ENCODE results near the gene CPED1. TPM values are rescaled to one million over a fixed set of nuclear protein-coding genes. Genes with fewer than 3 reads are reported as not detected.
A peak's percentile ranks its signal among the peaks of the same experiment; 100 is the strongest.
"Not testable (repeated sequence)": the region's sequence is repeated elsewhere in the genome, so short reads cannot be mapped to it uniquely, and the experiment has no call there.

The CPED1 gene
- total RNA-seq, 1 donor from 2014 or later = 14.6 TPM

DNA sequence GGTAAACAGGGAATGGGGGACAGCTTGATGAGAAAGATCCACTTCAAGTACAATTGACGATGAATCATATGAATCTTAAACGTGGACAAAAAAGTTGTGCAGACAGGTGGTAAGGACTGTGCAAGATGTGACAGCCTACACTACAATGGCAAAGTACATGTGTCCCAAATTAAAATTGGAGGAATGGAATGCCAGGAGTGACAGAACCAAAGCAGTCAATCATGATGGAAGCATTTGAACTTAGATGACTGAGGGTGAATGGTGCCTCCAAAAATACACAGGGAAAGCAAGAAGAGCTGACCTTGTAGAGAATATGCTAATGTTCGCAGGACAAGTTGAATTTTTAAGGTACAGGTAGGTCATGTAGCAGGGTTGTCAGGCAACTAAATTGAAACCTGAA is 189.9 kb downstream of the CPED1 start:
- peaks cover 0 to 3% (median 0%) of the 10 kb centered on the region in 3 donors for H3K36me3 ChIP-seq (ENCODE audit: control insufficient read depth in 3 of 3, insufficient read depth in 3 of 3, low read length in 3 of 3)
- peak overlapping the region in 1 of 3 donors; percentile 15 for H3K4me3 ChIP-seq (ENCODE audit: low read length in 3 of 3)
- H3K9ac ChIP-seq (ENCODE audit: low read depth in 1 of 3, low read length in 3 of 3) = no peak overlapping the region
- H3K27me3 ChIP-seq (ENCODE audit: control insufficient read depth in 3 of 3, insufficient read depth in 3 of 3, low read length in 3 of 3) = no peaks in the 10 kb centered on the region
- H3K9me3 ChIP-seq (ENCODE audit: control insufficient read depth in 3 of 3, low read length in 3 of 3) = no peaks in the 10 kb centered on the region
- H3K27ac ChIP-seq (ENCODE audit: low read depth, low read length) = peak overlapping the region; percentile 25
- H3K4me1 ChIP-seq (ENCODE audit: control insufficient read depth in 3 of 3, insufficient read depth in 3 of 3, low read length in 3 of 3) = peaks cover 4 to 14% (median 10%) of the 10 kb centered on the region in 3 donors

DNA sequence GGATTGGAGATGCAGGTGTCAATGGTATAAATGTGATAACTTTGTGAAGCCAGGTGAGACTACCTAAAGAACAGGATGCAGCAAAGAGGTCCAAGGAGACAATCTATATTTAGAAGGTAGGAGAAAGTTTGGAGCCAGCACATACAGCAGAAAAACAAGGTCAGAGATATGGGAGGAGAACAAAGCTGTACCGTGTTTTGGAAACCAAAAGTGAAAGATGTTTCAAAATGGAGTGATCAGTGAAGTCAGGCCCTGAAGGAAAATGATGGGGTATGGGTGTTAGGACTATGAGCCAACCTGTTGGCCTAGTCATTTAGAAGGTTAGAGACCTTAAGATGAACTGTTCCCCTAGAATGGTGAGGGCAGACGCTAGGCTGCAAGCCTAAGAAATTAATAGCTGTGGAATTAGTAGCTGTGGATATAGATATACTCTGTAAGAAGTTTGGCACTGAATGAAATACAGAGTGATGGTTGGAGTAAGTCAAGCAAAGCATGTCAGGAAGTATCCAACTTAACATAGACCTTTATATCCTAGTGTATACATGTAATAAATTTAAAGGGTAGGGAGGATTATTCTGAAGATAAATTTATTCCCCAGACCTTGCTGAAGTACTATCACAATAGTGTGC is 190.5 kb downstream of the CPED1 start:
- no peaks in the 10 kb centered on the region for H3K9me3 ChIP-seq (ENCODE audit: control insufficient read depth in 3 of 3, low read length in 3 of 3)
- peaks cover 4 to 14% (median 10%) of the 10 kb centered on the region in 3 donors for H3K4me1 ChIP-seq (ENCODE audit: control insufficient read depth in 3 of 3, insufficient read depth in 3 of 3, low read length in 3 of 3)
- H3K4me3 ChIP-seq (ENCODE audit: low read length in 3 of 3) = peak overlapping the region in 1 of 3 donors; percentile 15
- H3K27me3 ChIP-seq (ENCODE audit: control insufficient read depth in 3 of 3, insufficient read depth in 3 of 3, low read length in 3 of 3) = no peaks in the 10 kb centered on the region
- peaks cover 0 to 3% (median 0%) of the 10 kb centered on the region in 3 donors for H3K36me3 ChIP-seq (ENCODE audit: control insufficient read depth in 3 of 3, insufficient read depth in 3 of 3, low read length in 3 of 3)
- H3K27ac ChIP-seq (ENCODE audit: low read depth, low read length) = peak overlapping the region; percentile 25
- H3K9ac ChIP-seq (ENCODE audit: low read depth in 1 of 3, low read length in 3 of 3) = no peak overlapping the region

DNA sequence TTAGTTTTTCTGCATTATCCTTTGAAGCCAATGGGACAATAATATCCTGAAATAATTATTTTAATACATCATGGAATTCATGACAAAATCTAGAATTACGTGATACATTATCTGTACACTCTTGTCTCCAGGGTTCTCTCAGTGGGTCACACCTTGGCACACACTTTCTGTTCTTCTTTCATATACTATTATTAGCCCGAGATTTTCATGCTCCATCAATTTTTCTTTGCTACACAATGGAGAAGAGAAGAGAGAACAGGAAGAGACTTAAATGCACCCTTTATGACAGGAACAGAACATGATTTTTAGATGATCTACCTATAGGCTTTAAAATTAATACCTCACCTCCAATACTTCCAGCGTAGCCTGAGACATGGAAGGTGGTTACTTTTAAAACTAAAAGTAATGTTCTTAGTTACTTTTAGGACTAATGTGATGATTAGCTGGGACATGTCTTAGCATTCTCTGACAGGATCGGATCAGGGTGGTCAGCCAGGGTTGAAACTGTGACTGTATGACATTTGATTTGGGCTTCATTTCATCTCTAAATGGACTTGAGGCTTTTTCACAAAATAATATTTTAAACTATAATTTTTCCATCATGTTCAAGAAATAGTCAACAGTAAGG is 192.0 kb downstream of the CPED1 start:
- H3K4me3 ChIP-seq (ENCODE audit: low read length in 3 of 3) = no peak overlapping the region
- H3K9ac ChIP-seq (ENCODE audit: low read depth in 1 of 3, low read length in 3 of 3) = no peak overlapping the region
- no peaks in the 10 kb centered on the region for H3K27me3 ChIP-seq (ENCODE audit: control insufficient read depth in 3 of 3, insufficient read depth in 3 of 3, low read length in 3 of 3)
- no peak overlapping the region for H3K27ac ChIP-seq (ENCODE audit: low read depth, low read length)
- H3K36me3 ChIP-seq (ENCODE audit: control insufficient read depth in 3 of 3, insufficient read depth in 3 of 3, low read length in 3 of 3) = peaks cover 0 to 3% (median 0%) of the 10 kb centered on the region in 3 donors
- H3K4me1 ChIP-seq (ENCODE audit: control insufficient read depth in 3 of 3, insufficient read depth in 3 of 3, low read length in 3 of 3) = peaks cover 4 to 14% (median 10%) of the 10 kb centered on the region in 3 donors
- H3K9me3 ChIP-seq (ENCODE audit: control insufficient read depth in 3 of 3, low read length in 3 of 3) = no peaks in the 10 kb centered on the region

DNA sequence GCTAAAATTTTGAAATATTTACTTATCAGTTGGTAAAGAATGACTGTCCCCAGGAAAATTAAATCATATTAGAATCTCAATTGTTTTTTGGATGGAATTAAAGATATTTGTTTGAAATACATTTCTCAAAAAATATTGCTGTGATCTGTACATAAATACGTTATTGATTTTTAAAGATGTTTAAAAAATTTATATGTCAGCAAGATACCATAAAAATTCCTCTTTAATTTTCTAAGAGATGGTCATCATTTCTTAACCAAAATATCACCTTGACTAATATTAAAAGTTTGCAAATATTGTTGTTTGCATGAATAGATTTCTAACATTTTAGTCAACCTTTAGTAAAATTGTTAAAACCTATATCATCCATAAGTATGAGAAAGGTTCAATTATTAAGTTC is 192.8 kb downstream of the CPED1 start:
- Histone ChIP-seq H3K36me3 (ENCODE audit: control insufficient read depth in 3 of 3, insufficient read depth in 3 of 3, low read length in 3 of 3) (peaks cover 0 to 3% (median 0%) of the 10 kb centered on the region in 3 donors), H3K4me1 (ENCODE audit: control insufficient read depth in 3 of 3, insufficient read depth in 3 of 3, low read length in 3 of 3) (peaks cover 4 to 14% (median 10%) of the 10 kb centered on the region in 3 donors), H3K9ac (ENCODE audit: low read depth in 1 of 3, low read length in 3 of 3) (no peak overlapping the region), H3K9me3 (ENCODE audit: control insufficient read depth in 3 of 3, low read length in 3 of 3) (no peaks in the 10 kb centered on the region), H3K27ac (ENCODE audit: low read depth, low read length) (no peak overlapping the region), H3K4me3 (ENCODE audit: low read length in 3 of 3) (no peak overlapping the region), H3K27me3 (ENCODE audit: control insufficient read depth in 3 of 3, insufficient read depth in 3 of 3, low read length in 3 of 3) (no peaks in the 10 kb centered on the region)

DNA sequence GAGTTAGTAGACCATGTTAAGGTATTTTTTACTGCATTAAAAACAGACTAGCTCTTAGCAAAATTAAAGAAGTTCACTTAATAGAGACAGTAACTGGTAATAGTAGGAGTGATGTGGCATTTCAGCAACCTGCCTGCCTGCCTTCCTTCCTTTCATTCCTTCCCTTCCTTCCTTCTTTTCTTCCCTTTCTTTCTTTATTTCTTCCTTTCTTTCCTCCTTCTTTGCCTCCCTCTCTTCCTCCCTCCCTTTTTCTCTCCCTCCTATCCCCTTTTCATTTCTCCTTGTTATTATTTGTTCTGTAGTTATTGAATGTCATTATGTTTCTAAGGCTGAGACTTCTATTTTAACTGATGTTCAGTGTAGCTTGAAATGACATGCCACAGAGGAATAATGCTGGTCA is 193.8 kb downstream of the CPED1 start:
- H3K9me3 ChIP-seq (ENCODE audit: control insufficient read depth in 3 of 3, low read length in 3 of 3) = no peaks in the 10 kb centered on the region

DNA sequence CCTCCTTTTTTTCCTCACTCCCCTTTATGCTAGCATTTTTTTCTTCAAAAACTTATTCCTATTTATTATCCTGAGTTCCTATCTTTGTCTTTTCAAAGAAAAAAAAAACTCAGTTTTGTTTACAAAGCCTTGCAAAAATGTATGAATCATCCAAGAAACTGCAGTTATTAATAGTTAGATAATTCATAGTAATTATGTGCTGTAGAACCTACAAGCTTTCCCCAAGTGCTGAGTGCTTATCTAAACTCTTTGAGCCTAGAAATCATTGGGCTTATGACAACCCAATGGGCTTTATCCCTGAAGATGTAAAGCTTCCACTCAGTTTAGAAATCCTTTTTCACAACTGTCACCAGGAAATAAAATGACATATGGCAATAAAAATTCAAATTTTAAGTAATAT is 194.4 kb downstream of the CPED1 start:
- Histone ChIP-seq H3K9me3 (ENCODE audit: control insufficient read depth in 3 of 3, low read length in 3 of 3) (no peaks in the 10 kb centered on the region), H3K9ac (ENCODE audit: low read depth in 1 of 3, low read length in 3 of 3) (no peak overlapping the region), H3K4me1 (ENCODE audit: control insufficient read depth in 3 of 3, insufficient read depth in 3 of 3, low read length in 3 of 3) (peaks cover 4 to 14% (median 8%) of the 10 kb centered on the region in 3 donors), H3K27ac (ENCODE audit: low read depth, low read length) (no peak overlapping the region), H3K4me3 (ENCODE audit: low read length in 3 of 3) (no peak overlapping the region), H3K27me3 (ENCODE audit: control insufficient read depth in 3 of 3, insufficient read depth in 3 of 3, low read length in 3 of 3) (no peaks in the 10 kb centered on the region), H3K36me3 (ENCODE audit: control insufficient read depth in 3 of 3, insufficient read depth in 3 of 3, low read length in 3 of 3) (no peaks in the 10 kb centered on the region)

More for the DNA sequence above, 193.8 kb downstream of the CPED1 start:
- Histone ChIP-seq H3K36me3 (ENCODE audit: control insufficient read depth in 3 of 3, insufficient read depth in 3 of 3, low read length in 3 of 3) (no peaks in the 10 kb centered on the region), H3K9ac (ENCODE audit: low read depth in 1 of 3, low read length in 3 of 3) (no peak overlapping the region), H3K4me1 (ENCODE audit: control insufficient read depth in 3 of 3, insufficient read depth in 3 of 3, low read length in 3 of 3) (peaks cover 4 to 14% (median 10%) of the 10 kb centered on the region in 3 donors), H3K27ac (ENCODE audit: low read depth, low read length) (no peak overlapping the region), H3K27me3 (ENCODE audit: control insufficient read depth in 3 of 3, insufficient read depth in 3 of 3, low read length in 3 of 3) (no peaks in the 10 kb centered on the region), H3K4me3 (ENCODE audit: low read length in 3 of 3) (no peak overlapping the region)

DNA sequence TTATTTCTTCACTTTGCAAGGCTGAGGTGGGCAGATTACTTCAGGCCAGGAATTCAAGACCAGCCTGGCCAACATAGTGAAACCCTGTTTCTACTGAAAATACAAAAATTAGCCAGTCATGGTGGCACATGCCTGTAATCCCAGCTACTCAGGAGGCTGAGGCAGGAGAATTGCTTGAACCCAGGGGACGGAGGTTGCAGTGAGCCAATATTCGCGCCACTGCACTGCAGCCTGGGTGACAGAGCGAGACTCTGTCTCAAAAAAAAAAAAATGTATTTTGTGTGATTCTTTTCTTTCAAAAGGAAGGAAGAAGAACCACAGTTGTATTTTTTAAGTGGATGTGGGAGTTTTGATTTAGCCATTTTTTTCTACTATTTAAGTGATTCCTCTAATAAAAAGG is 195.4 kb downstream of the CPED1 start:
- H3K27ac ChIP-seq (ENCODE audit: low read depth, low read length); H3K36me3 ChIP-seq (ENCODE audit: control insufficient read depth in 3 of 3, insufficient read depth in 3 of 3, low read length in 3 of 3); H3K9ac ChIP-seq (ENCODE audit: low read depth in 1 of 3, low read length in 3 of 3); H3K27me3 ChIP-seq (ENCODE audit: control insufficient read depth in 3 of 3, insufficient read depth in 3 of 3, low read length in 3 of 3); H3K9me3 ChIP-seq (ENCODE audit: control insufficient read depth in 3 of 3, low read length in 3 of 3); H3K4me1 ChIP-seq (ENCODE audit: control insufficient read depth in 3 of 3, insufficient read depth in 3 of 3, low read length in 3 of 3); H3K4me3 ChIP-seq (ENCODE audit: low read length in 3 of 3): not testable (repeated sequence)

DNA sequence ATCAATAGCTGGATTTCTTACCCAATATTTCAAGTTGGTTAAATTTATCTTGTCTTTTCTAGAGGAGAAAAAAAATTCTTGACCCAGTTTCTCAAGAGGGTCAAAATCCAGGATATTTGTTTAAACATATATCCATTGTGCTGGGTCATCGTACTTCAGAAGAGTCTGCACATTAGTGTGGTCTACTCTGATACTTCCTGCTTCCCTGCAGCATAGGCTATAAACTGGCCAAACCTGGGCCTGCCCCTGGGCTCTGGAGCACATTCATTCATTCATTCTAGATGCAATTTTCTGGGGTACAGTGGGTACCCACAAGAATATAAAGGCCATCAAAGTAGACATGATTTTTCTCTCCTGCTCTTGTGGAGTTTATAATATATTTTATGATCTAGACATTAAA is 198.2 kb downstream of the CPED1 start:
- Histone ChIP-seq H3K9ac (ENCODE audit: low read depth in 1 of 3, low read length in 3 of 3) (no peak overlapping the region), H3K4me1 (ENCODE audit: control insufficient read depth in 3 of 3, insufficient read depth in 3 of 3, low read length in 3 of 3) (no peaks in the 10 kb centered on the region), H3K27me3 (ENCODE audit: control insufficient read depth in 3 of 3, insufficient read depth in 3 of 3, low read length in 3 of 3) (no peaks in the 10 kb centered on the region), H3K9me3 (ENCODE audit: control insufficient read depth in 3 of 3, low read length in 3 of 3) (no peaks in the 10 kb centered on the region), H3K4me3 (ENCODE audit: low read length in 3 of 3) (no peak overlapping the region), H3K36me3 (ENCODE audit: control insufficient read depth in 3 of 3, insufficient read depth in 3 of 3, low read length in 3 of 3) (no peaks in the 10 kb centered on the region), H3K27ac (ENCODE audit: low read depth, low read length) (no peak overlapping the region)

DNA sequence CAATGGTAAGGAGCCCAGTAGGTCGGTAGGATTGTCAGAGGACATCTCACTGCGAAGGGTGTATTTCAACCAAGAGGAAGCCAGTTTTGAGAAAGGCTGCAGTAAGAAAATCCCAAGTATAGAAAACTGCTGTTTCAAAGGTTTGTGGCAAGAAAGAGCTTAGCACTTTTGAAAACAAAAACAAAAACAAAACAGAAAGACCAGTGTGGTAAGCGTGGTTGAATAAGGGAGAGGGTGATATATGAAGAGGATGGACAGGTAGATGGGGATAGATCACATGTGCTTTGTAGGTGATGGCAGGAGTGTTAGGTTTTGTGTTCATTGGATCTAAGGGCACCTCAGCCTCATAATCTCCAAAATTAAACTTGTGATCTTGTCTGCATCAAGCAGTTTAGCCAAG is 198.7 kb downstream of the CPED1 start:
- Histone ChIP-seq H3K27me3 (ENCODE audit: control insufficient read depth in 3 of 3, insufficient read depth in 3 of 3, low read length in 3 of 3) (no peaks in the 10 kb centered on the region), H3K4me1 (ENCODE audit: control insufficient read depth in 3 of 3, insufficient read depth in 3 of 3, low read length in 3 of 3) (peaks cover 0 to 3% (median 0%) of the 10 kb centered on the region in 3 donors), H3K9me3 (ENCODE audit: control insufficient read depth in 3 of 3, low read length in 3 of 3) (no peaks in the 10 kb centered on the region), H3K36me3 (ENCODE audit: control insufficient read depth in 3 of 3, insufficient read depth in 3 of 3, low read length in 3 of 3) (no peaks in the 10 kb centered on the region), H3K9ac (ENCODE audit: low read depth in 1 of 3, low read length in 3 of 3) (no peak overlapping the region), H3K27ac (ENCODE audit: low read depth, low read length) (no peak overlapping the region), H3K4me3 (ENCODE audit: low read length in 3 of 3) (no peak overlapping the region)

DNA sequence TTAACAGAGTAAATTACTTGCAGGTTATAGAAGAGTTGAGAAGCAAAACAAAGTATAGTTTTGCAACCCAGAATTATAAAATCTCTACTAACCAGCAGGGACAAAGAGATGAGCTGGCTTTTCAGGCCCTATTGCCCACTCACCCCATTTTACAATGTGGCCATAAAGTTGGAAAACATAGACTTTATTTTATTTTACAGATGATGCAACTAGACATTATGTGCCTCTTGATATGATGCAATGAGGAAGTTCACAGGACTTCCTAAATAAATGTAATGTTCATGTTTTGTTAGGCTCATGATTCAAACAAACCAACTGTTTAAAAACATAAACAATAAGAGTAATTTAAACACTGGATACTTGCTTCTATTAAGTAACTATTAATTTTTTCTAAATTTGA is 199.2 kb downstream of the CPED1 start:
- peaks cover 0 to 5% (median 0%) of the 10 kb centered on the region in 3 donors for H3K4me1 ChIP-seq (ENCODE audit: control insufficient read depth in 3 of 3, insufficient read depth in 3 of 3, low read length in 3 of 3)

More for the DNA sequence above, 199.2 kb downstream of the CPED1 start:
- Histone ChIP-seq H3K27me3 (ENCODE audit: control insufficient read depth in 3 of 3, insufficient read depth in 3 of 3, low read length in 3 of 3) (no peaks in the 10 kb centered on the region), H3K9ac (ENCODE audit: low read depth in 1 of 3, low read length in 3 of 3) (no peak overlapping the region), H3K4me3 (ENCODE audit: low read length in 3 of 3) (no peak overlapping the region), H3K27ac (ENCODE audit: low read depth, low read length) (no peak overlapping the region), H3K36me3 (ENCODE audit: control insufficient read depth in 3 of 3, insufficient read depth in 3 of 3, low read length in 3 of 3) (no peaks in the 10 kb centered on the region), H3K9me3 (ENCODE audit: control insufficient read depth in 3 of 3, low read length in 3 of 3) (no peaks in the 10 kb centered on the region)
